Endothelial cell of umbilical vein (primary cell): ENCODE measurements around the gene CHN2.

Source experiments
- EZH2 ChIP-seq: IDR thresholded peaks from 2 replicates; pipeline ENCODE4 v1.6.1; 2012; ENCODE audit warnings: borderline replicate concordance, low read depth, mild to moderate bottlenecking, moderate library complexity, low read length, inconsistent platforms; ENCODE audit not compliant: severe bottlenecking
- GATA2 ChIP-seq: IDR thresholded peaks from 2 replicates; pipeline ENCODE4 v1.7.0; 2011; ENCODE audit warnings: low read depth, mild to moderate bottlenecking, moderate library complexity, mixed read lengths, low read length; ENCODE audit not compliant: insufficient read length, insufficient read depth
- POLR2A ChIP-seq: IDR thresholded peaks from 2 replicates; pipeline ENCODE4 v1.6.1; 2012; ENCODE audit warnings: low read depth, mild to moderate bottlenecking, control low read depth, low read length
- TF ChIP-seq, protein P1 (sequence below), 2 donors: IDR thresholded peaks; 1 replicate in 1 of 2; 2 replicates in 1 of 2; pipeline ENCODE4 v1.5.1; 2011; ENCODE audit warnings: low read length in 2 of 2, mild to moderate bottlenecking in 2 of 2, moderate library complexity in 2 of 2, control low read depth in 1 of 2, inconsistent platforms in 1 of 2, low read depth in 1 of 2; ENCODE audit not compliant: insufficient read depth in 1 of 2; ENCODE audit errors: extremely low read depth in 1 of 2
- TF ChIP-seq, protein P2 (sequence below): IDR thresholded peaks from 2 replicates; pipeline ENCODE4 v1.6.1; 2011; ENCODE audit not compliant: insufficient read depth, insufficient read length

DNA sequence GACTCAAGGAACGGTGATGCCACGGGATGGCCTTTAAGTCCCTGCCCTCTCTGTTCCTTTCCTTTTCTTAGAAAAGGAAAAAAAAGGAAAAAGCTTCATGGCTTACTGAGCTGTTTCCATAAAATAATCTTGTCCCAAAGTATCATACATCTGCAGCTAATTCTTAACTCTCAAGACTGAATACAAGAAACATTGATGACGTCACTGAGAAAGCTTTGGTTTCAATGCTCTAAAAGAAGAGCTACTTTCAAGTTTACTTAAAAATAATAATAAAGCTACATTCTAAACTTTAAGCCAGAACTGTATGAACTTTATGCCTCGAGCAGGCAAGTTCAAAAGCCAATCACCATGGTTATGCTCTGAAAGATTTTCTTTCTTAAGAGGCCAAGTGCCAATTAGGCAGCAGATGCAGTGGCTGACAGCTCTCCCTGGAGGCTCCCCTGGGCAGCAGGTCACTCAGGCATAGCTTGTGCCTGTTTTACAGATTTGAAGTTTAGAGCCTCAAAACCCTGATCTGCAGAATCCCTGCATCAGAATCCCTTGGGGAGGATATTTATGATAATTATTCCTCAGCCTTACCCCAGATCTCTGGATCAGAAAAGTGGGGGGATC is 165.0 kb downstream of the CHN2 start:
- TF ChIP-seq, protein P1, sequence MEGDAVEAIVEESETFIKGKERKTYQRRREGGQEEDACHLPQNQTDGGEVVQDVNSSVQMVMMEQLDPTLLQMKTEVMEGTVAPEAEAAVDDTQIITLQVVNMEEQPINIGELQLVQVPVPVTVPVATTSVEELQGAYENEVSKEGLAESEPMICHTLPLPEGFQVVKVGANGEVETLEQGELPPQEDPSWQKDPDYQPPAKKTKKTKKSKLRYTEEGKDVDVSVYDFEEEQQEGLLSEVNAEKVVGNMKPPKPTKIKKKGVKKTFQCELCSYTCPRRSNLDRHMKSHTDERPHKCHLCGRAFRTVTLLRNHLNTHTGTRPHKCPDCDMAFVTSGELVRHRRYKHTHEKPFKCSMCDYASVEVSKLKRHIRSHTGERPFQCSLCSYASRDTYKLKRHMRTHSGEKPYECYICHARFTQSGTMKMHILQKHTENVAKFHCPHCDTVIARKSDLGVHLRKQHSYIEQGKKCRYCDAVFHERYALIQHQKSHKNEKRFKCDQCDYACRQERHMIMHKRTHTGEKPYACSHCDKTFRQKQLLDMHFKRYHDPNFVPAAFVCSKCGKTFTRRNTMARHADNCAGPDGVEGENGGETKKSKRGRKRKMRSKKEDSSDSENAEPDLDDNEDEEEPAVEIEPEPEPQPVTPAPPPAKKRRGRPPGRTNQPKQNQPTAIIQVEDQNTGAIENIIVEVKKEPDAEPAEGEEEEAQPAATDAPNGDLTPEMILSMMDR (IDR thresholded peaks at IDR 0.05; ENCODE audit: extremely low read depth in 1 of 2, insufficient read depth in 1 of 2, low read depth in 1 of 2, low read length in 2 of 2) = no peak
- TF ChIP-seq EZH2 = no peak
- TF ChIP-seq, protein P2, sequence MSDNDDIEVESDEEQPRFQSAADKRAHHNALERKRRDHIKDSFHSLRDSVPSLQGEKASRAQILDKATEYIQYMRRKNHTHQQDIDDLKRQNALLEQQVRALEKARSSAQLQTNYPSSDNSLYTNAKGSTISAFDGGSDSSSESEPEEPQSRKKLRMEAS = no peak
- no peak for TF ChIP-seq POLR2A
- no peak for TF ChIP-seq GATA2
